GM12872 (cell line): ENCODE data around the gene CXCL8.

Source experiments
- CTCF ChIP-seq: IDR thresholded peaks from 3 replicates; pipeline ENCODE4 v1.5.1; 2011; ENCODE audit warnings: low read depth, mild to moderate bottlenecking, low read length, moderate library complexity; ENCODE audit not compliant: insufficient read depth

Gene CXCL8

GRCh38 chr4:73702796-73703287, 37.5 kb upstream of the CXCL8 start:
- no peak for TF ChIP-seq CTCF

GRCh38 chr4:73703320-73703719, 37.0 kb upstream of the CXCL8 start:
- no peak for TF ChIP-seq CTCF

GRCh38 chr4:73704314-73705055, 35.9 kb upstream of the CXCL8 start:
- no peak for TF ChIP-seq CTCF

- no peak for TF ChIP-seq CTCF
Observed at GRCh38 chr4:73705056-73705432, 35.3 kb upstream of the CXCL8 start.

- no peak for TF ChIP-seq CTCF
Observed at GRCh38 chr4:73705721-73706120, 34.6 kb upstream of the CXCL8 start.

- TF ChIP-seq CTCF = no peak
Observed at GRCh38 chr4:73706811-73707210, 33.6 kb upstream of the CXCL8 start.

GRCh38 chr4:73707269-73707875, 33.0 kb upstream of the CXCL8 start:
- TF ChIP-seq CTCF = no peak
